Measurements from ENCODE around the gene TCIRG1.

DNA sequence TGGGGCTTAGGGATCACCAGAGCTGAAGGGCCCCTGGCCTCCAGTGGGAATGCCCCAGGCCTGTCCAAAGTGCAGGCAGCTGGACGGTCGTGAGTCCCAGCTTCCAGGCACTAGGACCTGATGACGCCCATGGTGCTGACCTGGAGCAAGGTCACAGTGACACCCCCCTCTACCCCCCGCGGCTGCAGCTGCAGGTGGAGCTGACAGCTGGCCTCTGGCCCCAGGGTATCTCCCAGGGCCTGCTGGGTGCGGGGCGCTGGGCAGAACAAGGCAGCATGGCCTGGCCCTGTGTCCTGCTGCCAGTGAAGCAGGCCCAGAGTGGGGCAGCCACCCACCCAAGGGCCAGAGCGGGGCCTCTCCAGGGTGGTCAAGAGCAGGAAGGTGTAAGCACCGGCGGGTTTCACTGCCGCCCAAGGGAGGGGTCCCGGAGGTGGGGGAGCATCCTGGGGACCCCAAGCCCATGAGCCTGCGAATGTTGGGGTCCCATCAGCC lies 553 bp upstream of the TCIRG1 start:
- TF ChIP-seq TAF1 (IDR thresholded peaks at IDR 0.05; ENCODE audit: low read depth, low read length) = no peak
- no peak for TF ChIP-seq POU2F2 (IDR thresholded peaks at IDR 0.05; ENCODE audit: low read depth, low read length)
- no peak for TF ChIP-seq POLR2AphosphoS5 (IDR thresholded peaks at IDR 0.05; ENCODE audit: low read depth, low read length)
- no peak for TF ChIP-seq POLR2A (IDR thresholded peaks at IDR 0.05; ENCODE audit: low read depth, low read length)

Measured in GM12891 (cell line).